GM10248 (cell line): ENCODE measurements around the gene TAF5L.
"Not testable (repeated sequence)": the region's sequence is repeated elsewhere in the genome, so short reads cannot be mapped to it uniquely, and the experiment has no call there.

ENCODE experiments used
- CTCF ChIA-PET: fragments of 300-600 bp; sonication (Branson Sonifier 250); formaldehyde crosslinking; extraction: SDS; loops from one replicate; lab custom pipeline; 2021; ENCODE audit warnings: antibody characterized with exemption; lab: Yijun Ruan, JAX
- POLR2A ChIA-PET: fragments of 350-650 bp; sonication (Branson Sonifier 250); formaldehyde crosslinking; extraction: SDS; loops from one replicate; lab custom pipeline; 2020; ENCODE audit warnings: antibody characterized with exemption; lab: Yijun Ruan, JAX
- DNase-seq: peaks from one replicate; pipeline ENCODE4 v3.0.0; 2012; ENCODE audit errors: extremely low spot score
- TF ChIP-seq, protein P1 (sequence below): IDR thresholded peaks from 2 replicates; pipeline ENCODE4 v1.5.1; 2012; ENCODE audit warnings: mild to moderate bottlenecking, low read depth; ENCODE audit errors: extremely low read depth, missing control alignments, control extremely low read depth

Gene TAF5L

DNA sequence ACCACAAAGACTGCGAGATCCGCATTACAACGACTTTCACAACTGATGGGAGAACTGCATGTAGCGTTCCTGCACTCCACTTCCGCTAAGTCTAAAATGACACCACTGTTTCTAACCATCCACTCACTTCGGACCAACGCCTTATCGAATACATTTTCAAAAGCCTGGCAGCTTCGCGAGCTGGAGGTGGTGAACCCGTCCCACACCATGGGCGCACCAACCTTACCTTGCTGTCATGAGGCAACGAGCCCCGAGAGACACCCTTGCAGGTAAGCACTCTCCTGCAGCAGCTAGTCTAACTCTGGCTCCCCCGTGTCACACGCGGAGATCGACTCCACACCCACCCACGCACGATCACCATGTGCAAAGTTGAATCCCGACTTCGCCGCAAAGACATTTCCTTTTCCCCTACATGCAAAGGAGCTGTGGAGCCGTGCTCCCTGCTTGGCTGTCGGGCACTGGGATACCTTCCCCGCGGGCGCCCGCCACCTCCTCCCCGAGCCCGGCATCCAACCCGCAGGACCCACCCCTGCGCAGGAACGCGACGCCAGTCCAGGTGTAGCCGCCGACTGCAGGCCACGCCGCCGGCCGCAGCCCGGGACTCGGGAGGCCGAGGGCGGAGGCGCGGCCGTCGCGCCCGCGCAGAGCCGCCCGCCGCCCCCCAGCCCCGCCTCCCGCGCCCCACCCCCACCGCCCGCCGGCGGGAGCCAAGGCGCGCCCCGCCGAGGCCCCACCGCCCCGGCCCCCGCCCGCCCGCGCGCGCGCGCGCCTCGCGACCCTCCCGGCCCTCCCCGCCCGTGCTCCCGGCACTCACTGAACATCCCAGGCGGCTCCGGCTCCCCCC, 629 bp downstream of the TAF5L start:
- TF ChIP-seq, protein P1, sequence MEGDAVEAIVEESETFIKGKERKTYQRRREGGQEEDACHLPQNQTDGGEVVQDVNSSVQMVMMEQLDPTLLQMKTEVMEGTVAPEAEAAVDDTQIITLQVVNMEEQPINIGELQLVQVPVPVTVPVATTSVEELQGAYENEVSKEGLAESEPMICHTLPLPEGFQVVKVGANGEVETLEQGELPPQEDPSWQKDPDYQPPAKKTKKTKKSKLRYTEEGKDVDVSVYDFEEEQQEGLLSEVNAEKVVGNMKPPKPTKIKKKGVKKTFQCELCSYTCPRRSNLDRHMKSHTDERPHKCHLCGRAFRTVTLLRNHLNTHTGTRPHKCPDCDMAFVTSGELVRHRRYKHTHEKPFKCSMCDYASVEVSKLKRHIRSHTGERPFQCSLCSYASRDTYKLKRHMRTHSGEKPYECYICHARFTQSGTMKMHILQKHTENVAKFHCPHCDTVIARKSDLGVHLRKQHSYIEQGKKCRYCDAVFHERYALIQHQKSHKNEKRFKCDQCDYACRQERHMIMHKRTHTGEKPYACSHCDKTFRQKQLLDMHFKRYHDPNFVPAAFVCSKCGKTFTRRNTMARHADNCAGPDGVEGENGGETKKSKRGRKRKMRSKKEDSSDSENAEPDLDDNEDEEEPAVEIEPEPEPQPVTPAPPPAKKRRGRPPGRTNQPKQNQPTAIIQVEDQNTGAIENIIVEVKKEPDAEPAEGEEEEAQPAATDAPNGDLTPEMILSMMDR: no peak
- ChIA-PET CTCF (interaction anchor here (1.2 to 2.9 kb wide), 7 partner anchors 9 to 67 kb away, joined by 3 to 20 read pairs (median 7); partner anchors contain the start of gene ABCB10), POLR2A (no interaction called here)
- DNase-seq: peak; percentile 86

DNA sequence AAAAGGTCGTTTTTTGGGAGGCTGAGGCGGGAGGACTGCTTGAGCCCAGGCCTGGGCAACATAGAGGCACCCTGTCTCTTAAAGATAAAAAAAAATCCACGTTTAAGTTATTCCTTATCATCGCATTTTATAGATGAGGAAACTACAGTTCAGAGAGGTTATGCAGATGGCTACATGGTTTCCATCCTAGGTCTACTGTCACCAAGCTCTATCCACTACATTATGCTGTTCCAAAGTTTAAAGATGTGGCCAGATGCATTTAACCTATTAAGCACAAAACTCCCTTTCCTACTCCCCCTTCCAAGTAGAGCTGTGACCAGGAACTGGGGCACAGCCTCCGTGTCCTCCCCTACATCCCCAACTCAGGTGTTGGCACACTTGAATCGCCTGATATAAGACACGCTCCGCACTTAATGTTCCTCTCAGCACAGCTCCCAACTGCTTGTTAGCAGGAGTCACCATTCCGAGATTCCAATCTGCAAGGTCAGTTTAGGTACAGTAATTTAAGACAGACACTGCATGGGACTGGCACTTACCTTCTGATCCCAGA, 1.3 kb downstream of the TAF5L start:
- DNase-seq: no peak
- POLR2A ChIA-PET: interaction anchor here (1.3 kb wide), 1 partner anchor 46 kb away, joined by 3 read pairs; no protein-coding TSS in a partner anchor
- CTCF ChIA-PET: interaction anchor here (1.2 to 2.9 kb wide), 9 partner anchors 9 to 369 kb away, joined by 3 to 20 read pairs (median 4); partner anchors contain the start of gene ABCB10
- TF ChIP-seq, protein P1: no peak

DNA sequence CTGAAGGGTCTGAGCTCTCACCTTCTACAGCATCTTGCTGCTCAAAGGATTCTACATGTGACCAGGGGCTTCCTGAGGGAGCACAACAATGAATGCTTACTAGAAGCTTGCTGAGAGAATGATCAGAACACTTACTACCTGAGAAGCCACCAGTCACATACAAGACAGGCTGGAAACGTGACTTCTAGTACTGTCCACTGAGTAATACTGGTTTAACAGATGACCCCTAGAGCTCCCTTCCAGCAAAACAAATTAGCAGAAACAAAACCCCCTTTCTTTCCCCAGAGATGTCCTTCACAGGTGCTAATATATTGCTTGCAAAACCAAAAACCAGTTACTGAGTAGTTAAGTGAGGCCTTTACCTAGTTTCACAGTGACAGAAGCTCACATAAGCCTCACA, 2.1 kb downstream of the TAF5L start:
- POLR2A ChIA-PET: interaction anchor here (1.3 kb wide), 1 partner anchor 45 kb away, joined by 3 read pairs; no protein-coding TSS in a partner anchor
- TF ChIP-seq, protein P1: no peak
- CTCF ChIA-PET: interaction anchor here (1.2 to 2.9 kb wide), 8 partner anchors 8 to 368 kb away, joined by 3 to 20 read pairs (median 6); partner anchors contain the start of gene ABCB10
- no peak for DNase-seq

DNA sequence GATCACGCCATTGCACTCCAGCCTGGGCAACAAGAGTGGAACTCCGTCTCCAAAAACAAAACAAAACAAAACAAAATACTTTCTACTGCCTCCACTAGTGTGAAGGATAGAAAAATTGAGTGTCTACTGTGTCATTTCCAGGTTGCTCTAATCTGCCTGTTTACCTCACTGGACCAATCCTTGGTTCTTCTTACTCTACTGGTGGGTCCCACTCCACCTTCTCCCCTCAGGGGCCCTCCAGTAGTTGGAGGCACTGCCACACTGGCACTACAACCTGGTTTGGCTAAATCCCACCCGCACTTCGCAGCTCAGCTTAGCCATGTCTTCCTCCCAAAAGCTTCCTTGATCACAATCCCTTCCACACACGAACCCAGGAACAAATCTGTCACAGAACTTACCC, 2.7 kb downstream of the TAF5L start:
- no peak for DNase-seq
- ChIA-PET POLR2A (interaction anchor here (1.3 kb wide), 1 partner anchor 44 kb away, joined by 3 read pairs; no protein-coding TSS in a partner anchor), CTCF (interaction anchor here (1.3 to 2.9 kb wide), 4 partner anchors 37 to 109 kb away, joined by 3 to 20 read pairs (median 4); partner anchors contain the start of gene ABCB10)
- TF ChIP-seq, protein P1: no peak

DNA sequence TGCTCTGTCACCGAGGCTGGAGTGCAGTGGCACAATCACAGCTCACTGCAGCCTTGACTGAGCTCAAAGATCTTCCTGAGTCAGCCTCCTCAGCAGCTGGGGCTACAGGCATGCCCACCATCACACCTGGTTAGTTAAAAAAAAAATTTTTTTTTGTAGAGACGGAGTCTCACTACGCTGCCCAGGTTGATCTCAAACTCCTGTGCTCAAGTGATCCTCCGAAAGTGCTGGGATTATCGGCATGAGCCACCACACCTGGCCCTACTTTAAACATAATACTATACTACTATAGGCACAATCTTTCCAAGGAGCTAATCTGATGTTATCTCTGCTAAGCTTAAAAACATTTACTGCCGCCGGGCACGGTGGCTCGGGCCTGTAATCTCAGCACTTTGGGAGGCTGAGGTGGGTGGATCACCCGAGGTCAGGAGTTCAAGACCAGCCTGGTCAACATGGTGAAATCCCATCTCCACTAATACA, 3.2 kb downstream of the TAF5L start:
- POLR2A ChIA-PET: interaction anchor here (0.7 kb wide), 1 partner anchor 12 kb away, joined by 3 read pairs; no protein-coding TSS in a partner anchor
- not testable (repeated sequence) for DNase-seq
- CTCF ChIA-PET: interaction anchor here (1.8 to 2.9 kb wide), 2 partner anchors 39 to 65 kb away, joined by 4 to 20 read pairs; partner anchors contain the start of gene ABCB10

DNA sequence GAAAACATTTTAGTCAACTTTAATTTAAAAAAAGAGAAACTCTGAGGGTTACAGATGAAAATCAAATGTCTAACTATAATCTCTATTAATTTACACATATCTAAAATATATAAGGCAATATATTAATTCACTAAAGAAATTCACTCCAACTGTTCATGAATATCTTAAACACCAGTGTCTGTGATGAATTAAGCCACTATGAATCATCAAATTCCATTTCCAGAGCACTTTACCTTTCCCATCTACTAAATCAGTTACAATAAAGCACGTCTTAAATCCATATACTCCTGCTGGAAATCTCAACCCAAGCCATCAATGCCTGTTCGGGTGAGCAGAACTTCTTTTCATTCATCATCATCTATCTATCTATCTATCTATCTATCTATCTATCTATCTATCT, 4.3 kb downstream of the TAF5L start:
- ChIA-PET POLR2A (no interaction called here), CTCF (interaction anchor here (1.2 to 1.8 kb wide), 2 partner anchors 40 to 63 kb away, joined by 4 to 5 read pairs; partner anchors contain the start of gene ABCB10)
- TF ChIP-seq, protein P1: no peak
- DNase-seq: no peak
